K562 (cell line): ENCODE data around the gene PDE11A. TPM values are rescaled to one million over a fixed set of nuclear protein-coding genes. Genes with fewer than 3 reads are reported as not detected.
A peak's percentile ranks its signal among the peaks of the same experiment; 100 is the strongest.

Source experiments
- ATAC-seq: fragments of 200-7000 bp; cut with Tn5 transposase; 3 replicates; pipeline ENCODE4 v1.9.1; 2020; ENCODE audit warnings: moderate library complexity
- BruUV-seq: library from RNA; stranded (reverse); fragments of 400-500 nt; replicated peaks from 2 replicates; lab custom pipeline; 2021; lab: Mats Ljungman, UMichigan
- CTCF ChIA-PET: fragments of 300-600 bp; formaldehyde crosslinking; extraction: SDS; loops from one replicate; lab custom pipeline; 2021; ENCODE audit warnings: low intra/inter-chr PET ratio; lab: Yijun Ruan, JAX
- POLR2A ChIA-PET: fragments of 300-600, 350-650 bp; sonication (Branson Sonifier 250); formaldehyde crosslinking; extraction: SDS; loops from one replicate; lab custom pipeline; 2021; ENCODE audit warnings: antibody characterized with exemption, inconsistent platforms; lab: Yijun Ruan, JAX
- DNase-seq, 4 experiments: peaks; one replicate each; pipeline versions ENCODE4 v3.0.0 to v3.0.0-alpha.2; 2011 to 2018; ENCODE audit warnings: low spot score in 3 of 4, mixed read lengths in 3 of 4; ENCODE audit errors: extremely low read depth in 1 of 4
- FAIRE-seq: peaks from 2 replicates; lab custom pipeline; 2011; peaks lifted over from hg19 to GRCh38; lab: Jason Lieb, UNC
- H2AFZ ChIP-seq: 2 replicates; pipeline ENCODE4 v1.6.0; 2011; ENCODE audit warnings: low read depth, low read length, control low read depth, inconsistent platforms
- H3K27ac ChIP-seq: fragments of 200-600 bp; 3 replicates; pipeline ENCODE4 v1.8.0; 2011; ENCODE audit warnings: low read depth, mild to moderate bottlenecking, control low read depth, inconsistent platforms, low read length, moderate library complexity, mixed read lengths; ENCODE audit errors: extremely low read depth
- H3K27me3 ChIP-seq, 2 experiments: fragments of 300-600 bp in 1 of 2; 2 replicates in 1 of 2; 3 replicates in 1 of 2; pipeline versions ENCODE4 v1.6.0 to v1.8.0; 2011; ENCODE audit warnings: inconsistent platforms in 2 of 2, low read length in 2 of 2, mild to moderate bottlenecking in 1 of 2, mixed read lengths in 1 of 2, moderate library complexity in 1 of 2; ENCODE audit not compliant: control insufficient read depth in 2 of 2, insufficient read depth in 2 of 2
- H3K36me3 ChIP-seq: fragments of 300-600 bp; 3 replicates; pipeline ENCODE4 v1.8.0; 2011; ENCODE audit warnings: mild to moderate bottlenecking, low read length, inconsistent platforms; ENCODE audit not compliant: control insufficient read depth, insufficient read depth
- H3K4me1 ChIP-seq, 2 experiments: fragments of 200-600 bp in 1 of 2; replicated peaks in 1 of 2; 2 replicates in 1 of 2; 3 replicates in 1 of 2; pipeline versions ENCODE4 v1.5.1 to v1.8.0; 2011; ENCODE audit warnings: inconsistent platforms in 2 of 2, low read length in 2 of 2, mild to moderate bottlenecking in 1 of 2, mixed read lengths in 1 of 2, moderate library complexity in 1 of 2; ENCODE audit not compliant: control insufficient read depth in 2 of 2, insufficient read depth in 2 of 2
- H3K4me2 ChIP-seq: 2 replicates; pipeline ENCODE4 v1.6.1; 2011; ENCODE audit warnings: low read length, control low read depth, inconsistent platforms, mixed read lengths; ENCODE audit not compliant: insufficient read depth
- H3K4me3 ChIP-seq: fragments of 200-600 bp; sonication (generic), shearing (Covaris generic); 2 replicates; pipeline ENCODE4 v1.5.1; 2016; ENCODE audit warnings: control low read depth, inconsistent platforms
- H3K79me2 ChIP-seq: fragments of 200-600 bp; 3 replicates; pipeline ENCODE4 v1.8.0; 2011; ENCODE audit warnings: low read length, inconsistent platforms; ENCODE audit not compliant: control insufficient read depth, insufficient read depth
- H3K9ac ChIP-seq, 2 experiments: 2 replicates each; pipeline versions ENCODE4 v1.6.0 to v1.6.1; 2011; ENCODE audit warnings: low read depth in 2 of 2, low read length in 2 of 2, control low read depth in 1 of 2, inconsistent platforms in 1 of 2, mild to moderate bottlenecking in 1 of 2, mixed read lengths in 1 of 2; ENCODE audit not compliant: insufficient read depth in 1 of 2
- H3K9me1 ChIP-seq: one replicate; pipeline ENCODE4 v1.6.0; 2011; ENCODE audit warnings: inconsistent platforms, mild to moderate bottlenecking, low read length, moderate library complexity; ENCODE audit not compliant: control insufficient read depth, insufficient read depth
- H3K9me3 ChIP-seq: replicated peaks from 2 replicates; pipeline ENCODE4 v1.5.1; 2011; ENCODE audit warnings: low read depth, low read length, inconsistent platforms; ENCODE audit not compliant: control insufficient read depth, insufficient read depth
- H4K20me1 ChIP-seq: replicated peaks from 2 replicates; pipeline ENCODE4 v1.6.1; 2011; ENCODE audit warnings: low read length, inconsistent platforms, mixed read lengths; ENCODE audit not compliant: control insufficient read depth, insufficient read depth
- CBX8 ChIP-seq: fragments of 200-600 bp; sonication (generic); IDR thresholded peaks from 2 replicates; pipeline ENCODE4 v1.6.1; 2012; ENCODE audit warnings: borderline replicate concordance, mixed run types, low read depth, mild to moderate bottlenecking, moderate library complexity, mixed read lengths, low read length, control low read depth, inconsistent platforms; ENCODE audit not compliant: poor library complexity, severe bottlenecking; ENCODE audit errors: extremely low read depth
- CEBPB ChIP-seq: fragments of 450-650 bp; IDR thresholded peaks from 2 replicates; pipeline ENCODE4 v1.6.1; 2016; ENCODE audit warnings: missing genetic modification characterization, missing compliant biosample characterization
- CREM ChIP-seq: IDR thresholded peaks from 2 replicates; pipeline ENCODE4 v1.6.1; 2014; ENCODE audit warnings: antibody characterized with exemption, low read depth
- E2F5 ChIP-seq: sonication (generic); formaldehyde crosslinking; IDR thresholded peaks from 2 replicates; pipeline ENCODE4 v1.8.0; 2022; ENCODE audit warnings: mild to moderate bottlenecking, missing genetic modification reagents
- ETV6 ChIP-seq, 3 experiments: fragments of 150-350 bp in 1 of 3; sonication (generic) in 1 of 3; formaldehyde crosslinking in 1 of 3; IDR thresholded peaks; 2 replicates each; pipeline versions ENCODE4 v1.6.1 to v1.8.0; 2014 to 2022; ENCODE audit warnings: borderline replicate concordance in 2 of 3, low read depth in 2 of 3, antibody characterized with exemption in 1 of 3, low read length in 1 of 3, mild to moderate bottlenecking in 1 of 3, missing genetic modification reagents in 1 of 3
- MAZ ChIP-seq, 2 experiments: fragments of 450-650 bp in 1 of 2; sonication (generic) in 1 of 2; formaldehyde crosslinking; IDR thresholded peaks in 1 of 2; conservative IDR thresholded peaks in 1 of 2; 2 replicates each; pipeline versions ENCODE4 v1.4.0 to v1.5.0; 2020; ENCODE audit warnings: mild to moderate bottlenecking in 1 of 2, missing genetic modification reagents in 1 of 2
- TGIF2 ChIP-seq: sonication (generic); formaldehyde crosslinking; IDR thresholded peaks from 2 replicates; pipeline ENCODE4 v1.8.1; 2022; ENCODE audit warnings: mild to moderate bottlenecking, missing genetic modification reagents, moderate library complexity
- ZNF316 ChIP-seq: fragments of 450-650 bp; IDR thresholded peaks from 2 replicates; pipeline ENCODE4 v1.6.1; 2016
- ZNF764 ChIP-seq: fragments of 250-450 bp; sonication (Bioruptor Pico); IDR thresholded peaks from 2 replicates; pipeline ENCODE4 v1.4.0; 2020; ENCODE audit warnings: low read depth, mild to moderate bottlenecking, moderate library complexity
- WGBS: fragments of 100-300 bp; shearing (Covaris generic); methylation state at CpG from one replicate; pipeline ENCODE4 v1.1.6; 2016; ENCODE audit warnings: low coverage, mixed read lengths; ENCODE audit not compliant: insufficient coverage; ENCODE audit errors: missing lambda C conversion rate; 5-methylcytosine and 5-hydroxymethylcytosine counted together
- in situ Hi-C: fragments of 300-500 bp; cut with MboI; formaldehyde crosslinking; loops from 4 replicates; pipeline ENCODE4 v1.15.0; 2018; ENCODE audit warnings: inconsistent platforms, mixed read lengths
- intact Hi-C: fragments of 100-400 bp; cut with micrococcal nuclease; formaldehyde crosslinking; loops from 2 replicates; pipeline ENCODE4 v1.14.2; 2022
- polyA plus RNA-seq, 8 experiments: library from polyadenylated mRNA; depleted of rRNA in 4 of 8; stranded (reverse) in 5 of 8; unstranded in 3 of 8; fragments of >200 nt; fragmentation: Nextera tagmentation in 2 of 8; fragmentation: Illumina TruSeq in 1 of 8; extraction: Ambion mirVana in 2 of 8; extraction: Trizol in 1 of 8; gene quantifications; 2 replicates each; pipeline versions ENCODE4 v1.2.1 to v1.2.3, GENCODE V29; 2011 to 2014; ENCODE audit warnings: inconsistent platforms in 1 of 8, missing spikeins in 1 of 8
- total RNA-seq, 7 experiments: library from RNA; depleted of rRNA in 6 of 7; stranded (reverse); fragments of >200 nt in 6 of 7; fragmentation: Illumina TruSeq in 2 of 7; extraction: Trizol in 2 of 7; gene quantifications; 2 replicates each; pipeline versions ENCODE4 v1.2.1 to v1.2.3, GENCODE V29; 2011 to 2021; ENCODE audit warnings: low replicate concordance in 1 of 7
- TF ChIP-seq, protein P1 (sequence below): fragments of 250-450 bp; sonication (Bioruptor Pico); IDR thresholded peaks from 2 replicates; pipeline ENCODE4 v1.8.0; 2021; ENCODE audit warnings: mild to moderate bottlenecking, moderate library complexity

PDE11A gene
- total and polyA plus RNA-seq, 9 of the 15 experiments (the other 6 are each of a cell fraction or from before 2014, with no cell fraction given) = 3.2 to 22.1 (median 5.7) TPM

- 0 out of 2 replicates have a peak, but pooled peaks have one; percentile 28 for TF ChIP-seq ZNF316
Observed at GRCh38 chr2:177604271-177605065, 468.1 kb downstream of the PDE11A start (continued).

- H3K4me2 ChIP-seq = no peak overlapping the region
- no peaks in the 10 kb centered on the region for H3K9me3 ChIP-seq
- H3K27me3 ChIP-seq = no peaks in the 10 kb centered on the region
- FAIRE-seq (no peak), ATAC-seq (no peak), DNase-seq (no peak)
- no peaks in the 10 kb centered on the region for H3K36me3 ChIP-seq
- no peak overlapping the region for H3K4me3 ChIP-seq
- no peaks in the 10 kb centered on the region for H3K9me1 ChIP-seq
- H3K4me1 ChIP-seq = no peaks in the 10 kb centered on the region
- H3K79me2 ChIP-seq = no peaks in the 10 kb centered on the region
- 17% methylated on average over 3 of the region's 3 CpGs for WGBS
- H4K20me1 ChIP-seq = no peaks in the 10 kb centered on the region
- in situ Hi-C loops = no loop called here
- BruUV-seq = no TSS peak
- POLR2A ChIA-PET = interaction anchor here (0.5 to 1.3 kb wide), 5 partner anchors 14 to 438 kb away, joined by 3 to 5 read pairs (median 3); partner anchors contain the start of gene NFE2L2
- intact Hi-C loops = loop anchor here (1.0 to 10.0 kb wide), 5 partner anchors 51 to 268 kb away; a partner anchor contains a TSS
- H3K9ac ChIP-seq = no peak overlapping the region
- H3K27ac ChIP-seq = no peak overlapping the region
- H2AFZ ChIP-seq = peak overlapping the region; percentile 72
- CTCF ChIA-PET = interaction anchor here (0.5 to 2.6 kb wide), 3 partner anchors 90 to 1461 kb away, joined by 3 to 18 read pairs (median 4); no protein-coding TSS in a partner anchor
- TF ChIP-seq E2F5 (CRISPR knock-in tag) (no peak), CREM (no peak), ZNF764 (CRISPR knock-in tag) (no peak), MAZ (CRISPR knock-in tag; conservative IDR thresholded peaks at IDR 0.05 in 1 of 2, IDR thresholded peaks at IDR 0.05 in 1 of 2) (no peak), ETV6 (IDR thresholded peaks at IDR 0.05; ENCODE audit: borderline replicate concordance in 1 of 2, low read depth in 2 of 2, low read length in 1 of 2) (no peak), ETV6 (CRISPR knock-in tag; IDR thresholded peaks at IDR 0.05; ENCODE audit: borderline replicate concordance) (no peak), CBX8 (no peak), CEBPB (peak; percentile 72), TGIF2 (CRISPR knock-in tag) (no peak)
- TF ChIP-seq, protein P1, sequence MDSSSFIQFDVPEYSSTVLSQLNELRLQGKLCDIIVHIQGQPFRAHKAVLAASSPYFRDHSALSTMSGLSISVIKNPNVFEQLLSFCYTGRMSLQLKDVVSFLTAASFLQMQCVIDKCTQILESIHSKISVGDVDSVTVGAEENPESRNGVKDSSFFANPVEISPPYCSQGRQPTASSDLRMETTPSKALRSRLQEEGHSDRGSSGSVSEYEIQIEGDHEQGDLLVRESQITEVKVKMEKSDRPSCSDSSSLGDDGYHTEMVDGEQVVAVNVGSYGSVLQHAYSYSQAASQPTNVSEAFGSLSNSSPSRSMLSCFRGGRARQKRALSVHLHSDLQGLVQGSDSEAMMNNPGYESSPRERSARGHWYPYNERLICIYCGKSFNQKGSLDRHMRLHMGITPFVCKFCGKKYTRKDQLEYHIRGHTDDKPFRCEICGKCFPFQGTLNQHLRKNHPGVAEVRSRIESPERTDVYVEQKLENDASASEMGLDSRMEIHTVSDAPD (CRISPR knock-in tag) = no peak
Observed at GRCh38 chr2:177603768-177604167, 468.8 kb downstream of the PDE11A start.
